ENCODE measurements around the gene BATF.

- TF ChIP-seq CTCF (conservative IDR thresholded peaks at IDR 0.05) = no peak
- TF ChIP-seq EZH2 (IDR thresholded peaks at IDR 0.05; ENCODE audit: low read depth) = no peak
Measured at GRCh38 chr14:75527449-75528163, 5.3 kb downstream of the BATF start.
